ENCODE data around the gene ZNF396.

ZNF396 gene

GRCh38 chr18:35378574-35378896, 1.4 kb upstream of the ZNF396 start:
- H3K4me1 ChIP-seq (ENCODE audit: low read length): no peaks in the 10 kb centered on the region
- H2AFZ ChIP-seq (ENCODE audit: low read length): no peak overlapping the region
- no peaks in the 10 kb centered on the region for H3K36me3 ChIP-seq (replicated peaks; ENCODE audit: insufficient read depth, low read length)
- TF ChIP-seq CTCF (IDR thresholded peaks at IDR 0.05; ENCODE audit: low read length) (no peak), EZH2 (optimal IDR thresholded peaks at IDR 0.05; ENCODE audit: low read depth, low read length) (no peak), EZH2phosphoT487 (IDR thresholded peaks at IDR 0.05; ENCODE audit: low read length) (no peak)
- H3F3A ChIP-seq (ENCODE audit: insufficient read depth, low read length): no peaks in the 10 kb centered on the region
- H3K9me3 ChIP-seq (replicated peaks; ENCODE audit: insufficient read depth, low read length): no peaks in the 10 kb centered on the region
- no peak overlapping the region for H3K27ac ChIP-seq (ENCODE audit: low read length)
- DNase-seq: no peak
- no peaks in the 10 kb centered on the region for H3K9me2 ChIP-seq (replicated peaks; ENCODE audit: insufficient read depth, low read length)
- no peak overlapping the region for H3K9ac ChIP-seq (ENCODE audit: low read length)
- no peaks in the 10 kb centered on the region for H3K79me2 ChIP-seq (ENCODE audit: low read length)
- no peaks in the 10 kb centered on the region for H3K27me3 ChIP-seq (replicated peaks; ENCODE audit: insufficient read depth, low read length)
- H3K4me3 ChIP-seq (ENCODE audit: low read length): no peak overlapping the region
- H4K20me1 ChIP-seq (ENCODE audit: insufficient read depth, low read length): no peaks in the 10 kb centered on the region
- no peak overlapping the region for H3K4me2 ChIP-seq (ENCODE audit: low read depth, low read length)

DNA sequence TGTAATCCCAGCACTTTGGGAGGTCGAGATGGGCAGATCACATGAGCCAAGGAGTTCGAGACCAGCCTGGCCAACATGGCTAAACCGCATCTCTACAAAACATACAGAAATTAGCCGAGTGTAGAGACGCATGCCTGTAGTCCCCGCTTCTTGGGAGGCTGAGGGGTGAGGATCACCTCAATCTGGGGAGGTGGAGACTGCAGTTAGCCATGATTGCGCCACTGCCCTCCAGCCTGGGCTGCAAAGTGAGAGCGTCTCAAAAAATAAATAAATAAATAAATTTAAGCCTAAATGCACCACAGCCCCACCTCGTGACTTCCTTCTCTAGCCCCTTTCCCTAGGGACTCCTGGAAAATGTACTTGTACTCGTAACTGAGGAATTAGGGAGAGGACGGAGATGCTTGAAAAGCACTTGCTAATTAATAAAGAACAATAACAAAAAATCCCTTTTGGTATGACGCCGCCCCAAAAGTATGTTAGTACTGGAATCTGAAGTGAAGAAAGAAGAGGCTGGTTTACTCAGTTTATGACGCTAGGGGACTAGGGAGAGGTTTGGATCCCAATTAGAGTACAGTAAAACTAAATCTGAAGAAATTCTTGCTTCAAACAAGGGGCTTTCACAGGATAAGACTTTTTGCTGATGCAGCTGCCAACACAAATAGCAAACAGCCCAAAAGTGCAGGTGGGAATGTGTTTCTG, 887 bp upstream of the ZNF396 start:
- H3K27me3 ChIP-seq (replicated peaks; ENCODE audit: insufficient read depth, low read length): no peaks in the 10 kb centered on the region
- no peaks in the 10 kb centered on the region for H4K20me1 ChIP-seq (ENCODE audit: insufficient read depth, low read length)
- no peaks in the 10 kb centered on the region for H3K9me3 ChIP-seq (replicated peaks; ENCODE audit: insufficient read depth, low read length)
- H3K9ac ChIP-seq (ENCODE audit: low read length): no peak overlapping the region
- H3K79me2 ChIP-seq (ENCODE audit: low read length): no peaks in the 10 kb centered on the region
- no peaks in the 10 kb centered on the region for H3F3A ChIP-seq (ENCODE audit: insufficient read depth, low read length)
- no peak for TF ChIP-seq CTCF (IDR thresholded peaks at IDR 0.05; ENCODE audit: low read length)
- TF ChIP-seq EZH2 (optimal IDR thresholded peaks at IDR 0.05; ENCODE audit: low read depth, low read length): no peak
- TF ChIP-seq EZH2phosphoT487 (IDR thresholded peaks at IDR 0.05; ENCODE audit: low read length): no peak
- no peaks in the 10 kb centered on the region for H3K4me1 ChIP-seq (ENCODE audit: low read length)
- H3K4me2 ChIP-seq (ENCODE audit: low read depth, low read length): no peak overlapping the region
- H3K4me3 ChIP-seq (ENCODE audit: low read length): no peak overlapping the region
- H3K36me3 ChIP-seq (replicated peaks; ENCODE audit: insufficient read depth, low read length): no peaks in the 10 kb centered on the region
- DNase-seq: no peak
- H3K9me2 ChIP-seq (replicated peaks; ENCODE audit: insufficient read depth, low read length): no peaks in the 10 kb centered on the region
- no peak overlapping the region for H2AFZ ChIP-seq (ENCODE audit: low read length)
- no peak overlapping the region for H3K27ac ChIP-seq (ENCODE audit: low read length)

GRCh38 chr18:35376393-35376741, 770 bp downstream of the ZNF396 start:
- Histone ChIP-seq H3K27ac (ENCODE audit: low read length) (no peak overlapping the region), H3K79me2 (ENCODE audit: low read length) (no peaks in the 10 kb centered on the region), H2AFZ (ENCODE audit: low read length) (peak overlapping the region; percentile 96), H3K9me2 (replicated peaks; ENCODE audit: insufficient read depth, low read length) (no peaks in the 10 kb centered on the region), H3K9ac (ENCODE audit: low read length) (no peak overlapping the region), H3K27me3 (replicated peaks; ENCODE audit: insufficient read depth, low read length) (no peaks in the 10 kb centered on the region), H3K9me3 (replicated peaks; ENCODE audit: insufficient read depth, low read length) (no peaks in the 10 kb centered on the region), H3K4me2 (ENCODE audit: low read depth, low read length) (peak overlapping the region; percentile 86), H3F3A (ENCODE audit: insufficient read depth, low read length) (no peaks in the 10 kb centered on the region), H3K36me3 (replicated peaks; ENCODE audit: insufficient read depth, low read length) (no peaks in the 10 kb centered on the region), H3K4me1 (ENCODE audit: low read length) (no peaks in the 10 kb centered on the region), H4K20me1 (ENCODE audit: insufficient read depth, low read length) (no peaks in the 10 kb centered on the region), H3K4me3 (ENCODE audit: low read length) (peak overlapping the region; percentile 81; the same call in 1 of the 2 replicates)
- no peak for TF ChIP-seq EZH2phosphoT487 (IDR thresholded peaks at IDR 0.05; ENCODE audit: low read length)
- no peak for TF ChIP-seq CTCF (IDR thresholded peaks at IDR 0.05; ENCODE audit: low read length)
- no peak for TF ChIP-seq EZH2 (optimal IDR thresholded peaks at IDR 0.05; ENCODE audit: low read depth, low read length)
- DNase-seq: no peak
